ENCODE results near the gene FAAH. TPM values are rescaled to one million over a fixed set of nuclear protein-coding genes. Genes with fewer than 3 reads are reported as not detected.
A peak's percentile ranks its signal among the peaks of the same experiment; 100 is the strongest.

Gene FAAH
- total and polyA plus RNA-seq, 2 of the 13 experiments (the other 11 are each of a cell fraction or from before 2014, with no cell fraction given), result 5.4 to 11.0 TPM

- TF ChIP-seq ZNF687 (CRISPR knock-in tag; IDR thresholded peaks at IDR 0.05), result peak; percentile 23; the same call in 1 of the 2 replicates
- TF ChIP-seq ZNF235 (CRISPR knock-in tag; IDR thresholded peaks at IDR 0.05; ENCODE audit: borderline replicate concordance), result no peak
- no peak for TF ChIP-seq MXD1 (CRISPR knock-in tag; IDR thresholded peaks at IDR 0.05)
- no peak for TF ChIP-seq ELK4 (CRISPR knock-in tag; IDR thresholded peaks at IDR 0.05; ENCODE audit: borderline replicate concordance)
- no peak for TF ChIP-seq RFX5 (IDR thresholded peaks at IDR 0.05; ENCODE audit: low read depth, low read length)
- TF ChIP-seq ZNF234 (CRISPR knock-in tag; conservative IDR thresholded peaks at IDR 0.05), result no peak
- TF ChIP-seq AGO1 (IDR thresholded peaks at IDR 0.05; ENCODE audit: low read depth, low read length, poor library complexity, severe bottlenecking), result no peak
- no peak for TF ChIP-seq ZXDC (CRISPR knock-in tag; IDR thresholded peaks at IDR 0.05)
- no peak for TF ChIP-seq TIGD3 (CRISPR knock-in tag; IDR thresholded peaks at IDR 0.05; ENCODE audit: borderline replicate concordance)
- no peak for TF ChIP-seq ZFAT (CRISPR knock-in tag; conservative IDR thresholded peaks at IDR 0.05)
- TF ChIP-seq HDAC2 (CRISPR knock-in tag; IDR thresholded peaks at IDR 0.05), result peak; percentile 18; the same call in 1 of the 2 replicates
- TF ChIP-seq PHF21A (CRISPR knock-in tag; IDR thresholded peaks at IDR 0.05), result no peak
- no peak for TF ChIP-seq HNRNPH1 (optimal IDR thresholded peaks at IDR 0.05; ENCODE audit: low read depth, low read length)
Measured at GRCh38 chr1:46442317-46443161, 48.4 kb downstream of the FAAH start (continued).
